H1 (cell line): Measurements from ENCODE around the gene DHCR7. TPM values are rescaled to one million over a fixed set of nuclear protein-coding genes. Genes with fewer than 3 reads are reported as not detected.

Source experiments
- CHD7 ChIP-seq: fragments of 300-600 bp; sonication (generic); IDR thresholded peaks from 2 replicates; pipeline ENCODE4 v1.7.1; 2012; ENCODE audit warnings: low read length, moderate library complexity, mild to moderate bottlenecking, inconsistent platforms; ENCODE audit not compliant: insufficient replicate concordance
- CTCF ChIP-seq, 3 experiments: IDR thresholded peaks; 1 replicate in 2 of 3; 2 replicates in 1 of 3; pipeline versions ENCODE4 v1.5.1 to v1.6.1; 2011; ENCODE audit warnings: low read length in 3 of 3, mild to moderate bottlenecking in 3 of 3, inconsistent platforms in 2 of 3, low read depth in 1 of 3, moderate library complexity in 1 of 3; ENCODE audit not compliant: insufficient read depth in 1 of 3; ENCODE audit errors: control extremely low read depth in 1 of 3
- polyA plus RNA-seq, 7 experiments: library from polyadenylated mRNA; depleted of rRNA in 3 of 7; stranded (reverse) in 5 of 7; unstranded in 2 of 7; fragments of >200 nt in 5 of 7; fragments of 200-250 nt in 2 of 7; gene quantifications; 1 replicate in 5 of 7; 2 replicates in 1 of 7; 4 replicates in 1 of 7; pipeline versions ENCODE4 v1.2.1 to v1.2.3, GENCODE V29; 2011 to 2013; ENCODE audit warnings: missing spikeins in 2 of 7, mixed read lengths in 2 of 7
- total RNA-seq: library from RNA; stranded (reverse); fragmentation: NEBNext Ultra II Directional; extraction: Animal tissue kit (Norgen Biotek cat#: 25700); gene quantifications from 2 replicates; pipeline ENCODE4 v1.2.1, GENCODE V29; 2021

DHCR7 gene
- total and polyA plus RNA-seq, 2 of the 8 experiments (the other 6 are each of a cell fraction or from before 2014, with no cell fraction given): 144 to 157 TPM

GRCh38 chr11:71437399-71437798, 10.8 kb downstream of the DHCR7 start (continued):
- TF ChIP-seq CHD7 (no peak), CTCF (IDR thresholded peaks at IDR 0.05; ENCODE audit: control extremely low read depth in 1 of 3, insufficient read depth in 1 of 3, low read depth in 1 of 3, low read length in 3 of 3) (no peak)
- TF ChIP-seq, all 59 proteins: peak for 0
